BLaER1 (cell line): Measurements from ENCODE around the gene AGPAT2.

ENCODE experiments used
- H3K27ac ChIP-seq: shearing (Covaris generic); formaldehyde crosslinking; 2 replicates; pipeline ENCODE4 v1.8.1; 2022
- H3K27me3 ChIP-seq: shearing (Covaris generic); formaldehyde crosslinking; 2 replicates; pipeline ENCODE4 v1.8.1; 2022
- H3K36me3 ChIP-seq: shearing (Covaris generic); formaldehyde crosslinking; 2 replicates; pipeline ENCODE4 v1.8.1; 2022
- H3K4me1 ChIP-seq: shearing (Covaris generic); formaldehyde crosslinking; 2 replicates; pipeline ENCODE4 v1.8.1; 2022
- H3K4me2 ChIP-seq: shearing (Covaris generic); formaldehyde crosslinking; 2 replicates; pipeline ENCODE4 v1.8.1; 2022
- H3K4me3 ChIP-seq: shearing (Covaris generic); formaldehyde crosslinking; 2 replicates; pipeline ENCODE4 v1.8.1; 2022
- H3K9ac ChIP-seq: shearing (Covaris generic); formaldehyde crosslinking; 2 replicates; pipeline ENCODE4 v1.8.1; 2022
- H3K9me3 ChIP-seq: shearing (Covaris generic); formaldehyde crosslinking; 2 replicates; pipeline ENCODE4 v1.8.1; 2022
- H4K20me1 ChIP-seq: shearing (Covaris generic); formaldehyde crosslinking; 2 replicates; pipeline ENCODE4 v1.8.1; 2022
- Cebpa-rat ChIP-seq: shearing (Covaris generic); IDR thresholded peaks from 2 replicates; pipeline ENCODE4 v1.8.1; 2022

AGPAT2 gene

DNA sequence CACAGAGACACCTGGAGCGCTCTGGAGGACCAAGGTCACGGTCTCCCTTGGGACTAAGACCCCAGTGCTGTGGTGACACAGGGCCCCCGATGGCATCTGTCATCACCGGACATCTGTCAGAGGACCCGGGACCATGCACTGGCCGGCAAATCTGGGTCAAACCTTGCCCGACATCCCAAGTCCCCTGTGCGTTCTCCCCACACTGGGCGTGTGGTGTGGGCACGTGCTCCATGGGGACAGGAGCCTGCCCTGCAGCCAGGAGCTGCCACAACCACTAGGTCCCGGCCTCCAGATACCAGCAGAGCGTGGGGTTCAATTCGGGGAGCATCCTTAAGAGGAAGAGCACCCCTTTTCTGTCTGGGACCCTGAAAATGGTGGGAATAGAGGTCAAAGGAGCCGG is 3.5 kb downstream of the AGPAT2 start:
- Histone ChIP-seq H3K36me3 (peaks cover 24% of the 10 kb centered on the region), H4K20me1 (peaks cover 77% of the 10 kb centered on the region), H3K4me1 (peaks cover 87% of the 10 kb centered on the region), H3K4me2 (peak overlapping the region; percentile 100), H3K9ac (peak overlapping the region; percentile 93; the same call in 1 of the 2 replicates), H3K27ac (peak overlapping the region; percentile 94; the same call in 1 of the 2 replicates), H3K9me3 (no peaks in the 10 kb centered on the region), H3K4me3 (no peak overlapping the region), H3K27me3 (no peaks in the 10 kb centered on the region)
- no peak for TF ChIP-seq Cebpa-rat

DNA sequence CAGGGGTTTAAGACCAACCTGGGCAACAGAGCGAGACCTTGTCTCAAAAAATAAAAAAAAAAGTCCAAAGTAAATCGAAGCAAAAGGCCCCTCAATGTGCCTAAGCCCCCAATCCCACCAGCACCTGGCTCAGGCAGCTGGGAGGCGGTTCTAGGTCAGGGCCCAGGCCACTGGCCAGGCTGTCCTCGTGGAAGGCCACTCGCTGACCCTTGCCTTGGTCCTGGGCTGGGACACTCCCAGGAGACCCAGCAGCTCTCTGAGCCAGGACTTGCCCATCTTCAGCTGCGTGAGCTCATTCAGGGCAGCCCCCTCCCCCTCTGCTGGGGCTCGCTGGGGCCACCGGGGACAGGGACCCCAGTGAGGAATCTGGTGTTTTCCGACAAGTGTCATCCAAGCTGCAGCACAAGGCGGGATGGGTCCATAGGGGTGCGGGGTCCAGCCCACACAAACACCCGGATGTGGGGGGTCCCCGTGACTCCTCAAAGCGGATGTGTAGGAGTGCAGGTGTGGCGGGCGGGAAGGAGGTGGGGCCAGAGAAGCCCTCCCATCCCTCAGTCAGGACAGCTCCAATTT is 4.0 kb downstream of the AGPAT2 start:
- Histone ChIP-seq H4K20me1 (peaks cover 82% of the 10 kb centered on the region), H3K36me3 (peaks cover 27% of the 10 kb centered on the region), H3K9ac (no peak overlapping the region), H3K27me3 (no peaks in the 10 kb centered on the region), H3K4me1 (peaks cover 87% of the 10 kb centered on the region), H3K4me2 (peak overlapping the region; percentile 100), H3K4me3 (no peak overlapping the region), H3K9me3 (no peaks in the 10 kb centered on the region), H3K27ac (peak overlapping the region; percentile 51)
- no peak for TF ChIP-seq Cebpa-rat

DNA sequence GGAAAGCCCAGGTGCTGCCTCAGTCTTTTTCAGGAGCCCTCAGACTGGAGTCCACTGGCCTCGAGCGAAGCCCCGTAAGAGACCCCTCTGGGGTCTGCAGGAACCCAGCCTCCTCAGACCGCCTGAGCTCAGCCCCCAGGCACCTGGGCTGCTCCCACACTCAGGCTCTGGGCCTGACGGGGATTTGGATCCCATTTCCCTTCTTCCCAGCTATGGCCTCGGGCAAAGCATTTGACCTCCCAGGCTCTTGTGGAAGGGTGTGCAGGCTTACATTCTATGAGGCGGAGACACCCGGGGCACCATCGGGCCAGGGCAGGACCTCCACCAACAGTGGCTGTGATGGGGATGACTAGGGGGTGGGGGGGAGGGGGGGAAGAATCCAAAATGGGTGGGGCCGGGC is 4.5 kb downstream of the AGPAT2 start:
- peak overlapping the region; percentile 24; the same call in 1 of the 2 replicates for H3K9ac ChIP-seq
- H3K4me2 ChIP-seq, result peak overlapping the region; percentile 43
- peaks cover 86% of the 10 kb centered on the region for H3K4me1 ChIP-seq
- no peaks in the 10 kb centered on the region for H3K9me3 ChIP-seq
- H3K4me3 ChIP-seq, result no peak overlapping the region
- peaks cover 32% of the 10 kb centered on the region for H3K36me3 ChIP-seq
- peaks cover 87% of the 10 kb centered on the region for H4K20me1 ChIP-seq
- H3K27ac ChIP-seq, result peak overlapping the region; percentile 49
- no peaks in the 10 kb centered on the region for H3K27me3 ChIP-seq
- TF ChIP-seq Cebpa-rat, result no peak

DNA sequence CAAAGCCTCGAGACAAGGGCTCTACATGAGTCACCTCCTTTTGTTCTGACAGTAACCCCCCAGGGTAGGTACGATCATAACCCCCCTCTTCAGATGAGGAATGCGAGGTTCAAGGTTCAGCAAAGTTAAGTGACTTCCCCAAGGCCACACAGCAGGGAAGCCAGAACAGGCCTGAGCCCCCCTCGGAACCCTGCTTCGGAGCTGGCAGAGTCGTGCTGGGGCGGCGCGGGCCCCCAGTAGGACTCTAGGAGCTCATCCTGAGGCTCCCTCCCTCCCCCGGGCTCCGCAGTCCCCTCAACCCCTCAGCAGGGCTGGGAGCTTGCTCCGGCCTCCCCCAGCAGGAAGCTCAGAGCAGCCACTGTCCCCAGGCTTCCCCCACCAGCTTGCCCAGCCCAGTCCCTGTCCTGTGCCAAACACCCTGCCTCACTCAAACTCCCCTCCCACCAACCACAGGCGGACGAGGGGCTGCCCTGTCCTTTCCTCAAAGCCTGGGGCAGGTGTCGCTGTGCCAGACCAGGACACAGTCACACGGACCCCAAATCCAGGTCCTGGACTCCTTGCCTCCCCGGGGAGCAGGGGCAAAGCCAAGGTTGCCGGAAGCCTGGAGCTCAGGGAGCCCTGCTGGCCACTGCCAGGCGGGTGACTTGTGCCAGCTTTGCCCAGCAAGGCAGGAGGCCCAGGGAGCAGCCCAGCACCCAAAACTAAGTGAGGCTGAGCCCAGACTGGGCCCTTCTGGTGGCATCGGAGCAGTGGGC is 5.1 kb downstream of the AGPAT2 start:
- Histone ChIP-seq H3K27me3 (no peaks in the 10 kb centered on the region), H3K4me2 (peak overlapping the region; percentile 43), H3K9me3 (no peaks in the 10 kb centered on the region), H4K20me1 (peaks cover 93% of the 10 kb centered on the region), H3K27ac (peak overlapping the region; percentile 49), H3K36me3 (peaks cover 36% of the 10 kb centered on the region), H3K4me3 (no peak overlapping the region), H3K9ac (peak overlapping the region; percentile 24; the same call in 1 of the 2 replicates), H3K4me1 (peaks cover 84% of the 10 kb centered on the region)
- no peak for TF ChIP-seq Cebpa-rat

DNA sequence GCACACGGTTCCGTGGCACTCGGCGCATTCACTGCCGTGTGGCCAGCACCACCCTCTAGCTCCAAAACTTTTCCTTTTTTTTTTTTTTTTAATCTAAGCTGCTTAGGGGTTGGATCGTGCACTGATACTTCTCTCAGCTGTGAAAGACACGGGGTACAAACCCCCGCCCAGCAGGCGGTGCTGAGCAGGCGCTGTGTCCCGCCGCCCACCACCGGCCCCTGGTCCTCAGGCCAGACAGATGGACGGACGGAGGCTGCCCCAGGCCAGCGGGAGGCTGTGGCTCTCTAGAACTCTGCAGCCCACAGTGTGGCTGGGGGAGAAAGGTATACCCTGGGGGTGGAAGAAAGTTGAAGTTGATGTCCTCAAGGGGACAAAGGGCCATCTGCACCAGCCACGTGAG is 6.2 kb downstream of the AGPAT2 start:
- Histone ChIP-seq H3K36me3 (peaks cover 46% of the 10 kb centered on the region), H3K9ac (no peak overlapping the region), H3K4me3 (no peak overlapping the region), H3K9me3 (no peaks in the 10 kb centered on the region), H3K4me2 (peak overlapping the region; percentile 43), H4K20me1 (peaks cover 95% of the 10 kb centered on the region), H3K27ac (0 out of 2 replicates have a peak overlapping the region, but pooled peaks have one; percentile 49), H3K4me1 (peaks cover 84% of the 10 kb centered on the region), H3K27me3 (no peaks in the 10 kb centered on the region)
- no peak for TF ChIP-seq Cebpa-rat

DNA sequence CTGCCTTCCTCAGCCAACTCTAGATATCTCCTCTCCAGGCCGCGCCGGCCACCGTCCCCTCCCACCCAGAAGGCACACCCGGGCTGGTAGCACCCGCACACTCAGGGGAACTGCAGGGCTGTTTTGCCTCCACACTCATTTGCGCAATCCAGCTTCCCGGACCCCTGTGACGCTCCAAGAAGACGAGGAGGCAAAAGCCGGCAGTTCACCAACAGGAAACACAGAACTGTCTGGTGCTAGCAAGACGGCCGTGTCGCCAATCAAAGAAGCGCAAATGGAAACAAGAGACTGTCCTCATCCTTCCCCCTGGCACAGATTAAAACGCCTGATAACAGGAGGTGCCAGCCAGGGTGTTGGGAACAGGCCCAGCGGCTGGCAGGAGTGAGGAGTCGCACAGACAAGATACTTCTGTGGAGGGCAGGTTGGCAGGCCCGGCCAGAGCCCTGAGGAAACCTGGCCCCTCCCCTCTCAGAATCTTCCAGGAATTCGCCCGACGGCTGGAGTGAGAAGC is 7.8 kb downstream of the AGPAT2 start:
- Histone ChIP-seq H3K27ac (peak overlapping the region; percentile 75), H3K9me3 (no peaks in the 10 kb centered on the region), H3K4me2 (peak overlapping the region; percentile 89), H3K4me1 (peaks cover 81% of the 10 kb centered on the region), H3K36me3 (peaks cover 56% of the 10 kb centered on the region), H3K27me3 (no peaks in the 10 kb centered on the region), H3K9ac (peak overlapping the region; percentile 68), H4K20me1 (peaks cover 89% of the 10 kb centered on the region), H3K4me3 (peak overlapping the region; percentile 41; the same call in 1 of the 2 replicates)
- peak; percentile 96 for TF ChIP-seq Cebpa-rat

DNA sequence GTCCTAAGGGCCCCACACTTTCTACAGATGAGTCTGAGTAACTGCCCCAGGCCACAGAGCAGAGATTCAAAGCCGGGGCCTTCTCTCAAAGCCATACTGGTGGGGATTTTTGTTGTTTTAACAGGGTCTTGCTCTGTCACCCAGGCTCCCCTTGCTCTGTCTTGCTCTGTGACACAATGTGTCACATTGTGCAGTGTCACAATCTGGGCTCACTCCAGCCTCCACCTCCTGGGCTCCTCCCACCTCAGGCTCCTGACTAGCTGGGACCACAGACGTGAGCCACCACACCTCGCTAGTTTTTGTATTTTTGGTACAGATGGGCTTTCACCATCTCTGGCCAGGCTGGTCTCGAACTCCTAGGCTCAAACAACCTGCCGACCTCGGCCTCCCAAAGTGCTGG is 8.6 kb downstream of the AGPAT2 start:
- no peaks in the 10 kb centered on the region for H3K27me3 ChIP-seq
- peak overlapping the region; percentile 68 for H3K9ac ChIP-seq
- H3K27ac ChIP-seq, result peak overlapping the region; percentile 75
- peaks cover 59% of the 10 kb centered on the region for H3K36me3 ChIP-seq
- H3K4me1 ChIP-seq, result peaks cover 81% of the 10 kb centered on the region
- H3K4me2 ChIP-seq, result peak overlapping the region; percentile 89
- H3K4me3 ChIP-seq, result no peak overlapping the region
- no peaks in the 10 kb centered on the region for H3K9me3 ChIP-seq
- no peak for TF ChIP-seq Cebpa-rat
- H4K20me1 ChIP-seq, result peaks cover 89% of the 10 kb centered on the region

DNA sequence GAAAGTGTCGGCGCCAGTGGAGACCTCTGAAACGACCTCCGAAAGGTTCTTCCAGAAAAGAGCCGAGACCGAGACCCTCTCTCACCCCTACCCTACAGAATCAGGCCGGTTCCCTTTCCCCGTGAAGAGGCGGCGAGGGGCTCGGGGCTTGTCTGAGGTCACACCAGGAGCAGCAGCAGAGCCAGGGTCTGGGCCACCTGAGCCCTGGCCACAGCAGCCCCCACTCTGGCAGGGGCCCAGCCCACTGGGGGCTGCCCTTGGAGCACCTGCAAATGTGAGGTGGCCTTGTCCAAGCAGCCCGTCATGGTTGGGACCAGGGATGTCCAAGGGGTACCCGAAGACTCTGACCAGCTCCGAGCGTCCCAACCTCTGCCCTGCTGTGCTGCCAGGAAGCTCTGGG is 9.2 kb downstream of the AGPAT2 start:
- Histone ChIP-seq H3K4me2 (peak overlapping the region; percentile 89; the same call in 1 of the 2 replicates), H3K27ac (peak overlapping the region; percentile 75), H3K9ac (peak overlapping the region; percentile 68), H3K4me1 (peaks cover 81% of the 10 kb centered on the region), H3K36me3 (peaks cover 60% of the 10 kb centered on the region), H4K20me1 (peaks cover 89% of the 10 kb centered on the region), H3K4me3 (no peak overlapping the region), H3K9me3 (no peaks in the 10 kb centered on the region), H3K27me3 (no peaks in the 10 kb centered on the region)
- TF ChIP-seq Cebpa-rat, result no peak

DNA sequence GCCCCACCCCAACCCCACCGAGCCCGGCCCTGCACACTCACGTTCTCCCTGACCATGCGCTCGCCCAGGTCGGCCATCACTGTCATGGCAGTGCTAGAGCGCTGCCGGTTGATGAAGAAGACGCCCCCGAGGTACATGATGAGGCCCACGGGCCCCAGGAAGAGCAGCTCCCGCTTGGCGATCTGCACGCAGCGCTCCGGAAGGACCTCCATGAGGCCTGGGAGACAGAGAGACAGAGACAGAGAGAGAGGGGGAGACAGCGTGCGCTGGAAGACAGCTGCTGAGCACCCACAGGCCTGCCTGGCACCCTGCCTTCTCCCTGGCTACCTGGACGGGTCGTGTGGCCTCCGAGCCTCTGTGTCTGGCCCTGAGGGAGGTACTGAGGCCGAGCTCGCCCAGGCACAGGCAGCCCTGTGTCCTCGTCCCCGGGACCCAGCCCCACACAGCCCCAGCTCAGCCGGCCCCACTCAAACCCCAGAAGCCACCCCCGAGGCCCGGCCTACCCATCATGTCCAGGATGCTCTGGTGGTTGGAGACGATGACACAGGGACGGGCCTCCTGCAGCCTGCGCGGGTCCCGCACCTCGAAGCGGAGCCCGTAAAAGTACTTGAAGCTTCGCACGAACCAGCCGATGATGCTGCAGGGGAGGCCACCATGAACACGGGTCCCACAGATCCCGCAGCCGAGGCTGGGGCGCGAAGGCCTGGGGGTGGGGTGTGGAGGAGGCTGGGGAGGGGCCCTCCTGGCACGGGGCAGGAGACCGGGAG is 10.2 kb downstream of the AGPAT2 start:
- peaks cover 83% of the 10 kb centered on the region for H3K4me1 ChIP-seq
- no peaks in the 10 kb centered on the region for H3K9me3 ChIP-seq
- TF ChIP-seq Cebpa-rat, result no peak
- peaks cover 63% of the 10 kb centered on the region for H3K36me3 ChIP-seq
- no peaks in the 10 kb centered on the region for H3K27me3 ChIP-seq
- H3K4me3 ChIP-seq, result no peak overlapping the region
- H3K9ac ChIP-seq, result no peak overlapping the region
- H4K20me1 ChIP-seq, result peaks cover 88% of the 10 kb centered on the region
- H3K4me2 ChIP-seq, result no peak overlapping the region
- no peak overlapping the region for H3K27ac ChIP-seq
